Left forelimb (tissue), 1 donor: ENCODE results near the gene TULP1.
"Not testable (repeated sequence)": the region's sequence is repeated elsewhere in the genome, so short reads cannot be mapped to it uniquely, and the experiment has no call there.

Experiments used
- DNase-seq: peaks from one replicate; pipeline ENCODE4 v3.0.0-alpha.2; 2018; ENCODE audit warnings: low spot score

Gene TULP1

GRCh38 chr6:35521235-35521634 is 8.5 kb upstream of the TULP1 start:
- DNase-seq: no peak

GRCh38 chr6:35519313-35520015 is 6.8 kb upstream of the TULP1 start:
- no peak for DNase-seq

GRCh38 chr6:35518566-35519312 is 6.0 kb upstream of the TULP1 start:
- DNase-seq: no peak

GRCh38 chr6:35517978-35518377 is 5.3 kb upstream of the TULP1 start:
- DNase-seq: not testable (repeated sequence)

- DNase-seq: no peak
Observed at GRCh38 chr6:35516712-35517111, 4.0 kb upstream of the TULP1 start.

GRCh38 chr6:35515939-35516338 is 3.2 kb upstream of the TULP1 start:
- not testable (repeated sequence) for DNase-seq

GRCh38 chr6:35514587-35514986 is 1.9 kb upstream of the TULP1 start:
- no peak for DNase-seq

GRCh38 chr6:35512006-35512405 is 690 bp downstream of the TULP1 start:
- DNase-seq: no peak

- DNase-seq: no peak
Observed at GRCh38 chr6:35511562-35511941, 1.1 kb downstream of the TULP1 start.

- DNase-seq: no peak
Observed at GRCh38 chr6:35510916-35511561, 1.7 kb downstream of the TULP1 start.

- no peak for DNase-seq
Observed at GRCh38 chr6:35508542-35508941, 4.2 kb downstream of the TULP1 start.

- DNase-seq: no peak
Observed at GRCh38 chr6:35508027-35508426, 4.7 kb downstream of the TULP1 start.

- no peak for DNase-seq
Observed at GRCh38 chr6:35507221-35507620, 5.5 kb downstream of the TULP1 start.

GRCh38 chr6:35506536-35506935 is 6.2 kb downstream of the TULP1 start:
- DNase-seq: no peak

GRCh38 chr6:35505999-35506412 is 6.7 kb downstream of the TULP1 start:
- DNase-seq: no peak

GRCh38 chr6:35503534-35503933 is 9.2 kb downstream of the TULP1 start:
- no peak for DNase-seq

GRCh38 chr6:35501784-35502183 is 10.9 kb downstream of the TULP1 start:
- DNase-seq: no peak

- no peak for DNase-seq
Observed at GRCh38 chr6:35500782-35501181, 11.9 kb downstream of the TULP1 start.

- DNase-seq: no peak
Observed at GRCh38 chr6:35499372-35499771, 13.3 kb downstream of the TULP1 start.

- no peak for DNase-seq
Observed at GRCh38 chr6:35498422-35499067, 14.2 kb downstream of the TULP1 start.

- peak; percentile 89 for DNase-seq
Observed at GRCh38 chr6:35497571-35498421, 14.9 kb downstream of the TULP1 start.
